NCI-H526 (cell line): ENCODE measurements around the gene KRTAP13-3.

ENCODE experiments used
- DNase-seq, 2 experiments: peaks; one replicate each; lab custom pipeline; 2025; lab: John Stamatoyannopoulos, UW

KRTAP13-3 gene, protein sequence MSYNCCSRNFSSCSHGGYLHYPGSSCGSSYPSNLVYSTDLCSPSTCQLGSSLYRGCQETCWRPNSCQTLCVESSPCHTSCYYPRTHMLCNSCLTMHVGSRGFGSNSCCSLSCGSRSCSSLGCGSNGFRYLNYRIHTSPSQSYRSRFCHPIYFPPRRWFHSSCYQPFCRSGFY

DNA sequence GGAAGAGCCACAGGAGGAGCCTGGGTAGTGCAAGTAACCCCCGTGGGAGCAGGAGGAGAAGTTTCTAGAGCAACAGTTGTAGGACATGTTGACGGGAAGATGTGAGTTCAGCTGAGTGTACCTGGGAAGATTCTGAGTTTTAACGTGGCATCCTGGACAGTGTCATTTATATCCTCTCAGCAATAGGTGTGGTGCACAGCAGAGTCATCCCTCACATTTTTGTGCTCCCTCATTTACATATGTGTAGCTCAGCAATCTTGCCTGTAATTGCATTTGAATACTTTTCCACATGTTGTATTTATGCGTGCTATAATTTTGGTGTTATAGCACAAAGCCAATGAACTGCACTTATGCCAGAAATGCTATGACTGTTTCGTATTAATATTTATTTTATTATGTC lies at the start of gene KRTAP13-3:
KRTAP13-3 (minus strand) TSS at position 101 of the 400 bp plus-strand sequence; CDS start at position 87, 14 bp downstream.
- DNase-seq = no peak

GRCh38 chr21:30468900-30469714 lies 43.4 kb upstream of the KRTAP13-3 start:
- no peak for DNase-seq

- peak in 1 of 2 experiments; percentile 4 for DNase-seq
These were observed 38.0 kb upstream of the KRTAP13-3 start for GRCh38 chr21:30463713-30464112.

GRCh38 chr21:30448514-30448913 lies 22.8 kb upstream of the KRTAP13-3 start:
- no peak for DNase-seq

DNA sequence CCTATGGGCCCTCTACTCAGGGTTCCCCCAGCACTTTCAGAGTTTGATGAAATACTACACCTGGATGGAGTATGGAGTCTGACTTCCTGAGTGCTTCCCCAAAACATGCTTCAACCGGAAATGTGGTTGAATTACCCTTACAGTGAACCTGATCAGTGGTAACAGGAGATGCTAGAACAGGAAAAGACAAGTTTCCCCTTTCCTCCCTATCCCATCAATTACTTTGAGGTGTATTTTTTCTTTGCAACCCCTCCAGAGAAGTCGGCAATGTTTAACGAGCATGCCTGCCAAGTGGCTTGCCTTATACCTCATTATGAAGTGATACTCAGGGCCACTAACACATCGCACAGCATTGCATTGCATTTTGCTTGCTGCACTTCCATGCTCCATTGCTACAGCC lies 21.3 kb upstream of the KRTAP13-3 start:
- no peak for DNase-seq

DNA sequence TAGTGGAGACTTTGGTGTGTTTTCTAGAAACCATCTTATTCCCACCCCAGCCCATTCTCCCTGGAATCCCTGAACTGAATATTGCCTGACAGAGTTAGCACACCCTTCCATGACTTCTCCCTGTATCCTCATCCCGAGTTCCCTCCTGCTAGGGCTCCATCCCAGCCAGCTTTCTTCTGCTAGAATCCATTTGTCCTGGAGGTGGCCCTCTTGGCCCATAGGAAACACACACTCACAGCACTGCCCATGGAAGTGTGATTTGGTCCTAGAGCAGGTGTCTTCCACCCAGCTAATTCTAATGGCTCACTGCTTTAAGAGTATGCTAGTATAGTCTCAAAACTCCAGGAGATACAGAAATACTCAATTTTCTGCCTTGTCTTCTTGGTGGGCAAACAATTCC lies 18.5 kb upstream of the KRTAP13-3 start:
- DNase-seq = peak in 1 of 2 experiments; percentile 42

DNA sequence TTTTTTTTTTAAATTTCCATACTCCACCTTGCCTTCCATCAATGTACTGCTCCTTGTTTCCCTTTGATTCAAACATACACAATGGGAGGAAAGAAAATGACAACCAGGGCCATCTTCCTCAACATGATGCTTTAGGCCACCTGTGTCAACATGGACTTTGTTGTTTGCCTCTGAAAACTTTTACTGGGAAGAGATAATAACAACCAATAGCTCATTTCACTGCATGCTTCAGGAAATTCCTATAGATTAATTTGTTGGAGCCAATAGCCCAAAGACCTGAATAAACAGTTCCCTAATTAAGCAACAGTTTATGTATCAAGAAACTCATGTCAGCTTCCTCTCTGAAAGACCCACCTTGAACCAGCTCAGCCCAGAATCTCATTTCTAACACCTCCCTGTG lies 17.5 kb upstream of the KRTAP13-3 start:
- no peak for DNase-seq

- no peak for DNase-seq
These were observed 14.2 kb upstream of the KRTAP13-3 start, which contains the start of gene KRTAP15-1 for GRCh38 chr21:30439975-30440374. Gene KRTAP15-1 (plus strand): TSS chr21:30440275. CDS start chr21:30440328, 53 bp downstream.

GRCh38 chr21:30437010-30437565 lies 11.4 kb upstream of the KRTAP13-3 start:
- no peak for DNase-seq

- DNase-seq = peak in 1 of 2 experiments; percentile 52
These were observed 8.4 kb upstream of the KRTAP13-3 start for GRCh38 chr21:30434033-30434631.

DNA sequence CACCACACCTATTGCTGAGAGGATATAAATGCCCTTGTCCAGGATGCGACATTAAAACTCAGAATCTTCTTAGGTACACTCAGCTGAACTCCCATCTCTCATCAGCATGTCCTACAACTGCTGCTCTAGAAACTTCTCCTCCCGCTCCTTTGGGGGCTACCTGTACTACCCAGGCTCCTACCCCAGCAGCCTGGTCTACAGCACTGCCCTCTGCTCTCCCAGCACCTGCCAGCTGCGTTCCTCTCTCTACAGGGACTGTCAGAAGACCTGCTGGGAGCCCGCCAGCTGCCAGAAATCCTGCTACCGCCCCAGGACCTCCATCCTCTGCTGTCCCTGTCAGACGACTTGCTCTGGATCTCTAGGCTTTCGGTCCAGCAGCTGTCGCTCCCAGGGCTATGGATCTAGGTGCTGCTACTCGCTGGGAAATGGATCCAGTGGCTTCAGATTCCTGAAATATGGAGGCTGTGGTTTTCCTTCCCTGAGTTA lies 4.5 kb upstream of the KRTAP13-3 start, which contains the start of gene KRTAP13-4:
KRTAP13-4 (plus strand) TSS at position 51 of the 486 bp plus-strand sequence; CDS start at position 107, 56 bp downstream.
- peak in 1 of 2 experiments; percentile 3 for DNase-seq

- DNase-seq = no peak
These were observed 1.0 kb upstream of the KRTAP13-3 start for GRCh38 chr21:30426731-30427130.

- no peak for DNase-seq
These were observed 9.7 kb downstream of the KRTAP13-3 start for GRCh38 chr21:30415993-30416392.

GRCh38 chr21:30408782-30409494 lies 16.8 kb downstream of the KRTAP13-3 start:
- peak; percentile 72 to 85 for DNase-seq

GRCh38 chr21:30395731-30396130 lies 30.0 kb downstream of the KRTAP13-3 start, which contains the start of gene KRTAP13-1:
Gene KRTAP13-1 (plus strand): TSS chr21:30396031. CDS start chr21:30396087, 56 bp downstream.
- no peak for DNase-seq

GRCh38 chr21:30391492-30392025 lies 34.2 kb downstream of the KRTAP13-3 start:
- no peak for DNase-seq

GRCh38 chr21:30382201-30382600 lies 43.5 kb downstream of the KRTAP13-3 start:
- no peak for DNase-seq
